C1 segment of cervical spinal cord (tissue), 14 donors: ENCODE measurements around the gene SLC35F3.
A peak's percentile ranks its signal among the peaks of the same experiment; 100 is the strongest.

Source experiments
- DNase-seq, 14 donors: peaks; one replicate each; lab custom pipeline; 2025; lab: John Stamatoyannopoulos, UW

The SLC35F3 gene

DNA sequence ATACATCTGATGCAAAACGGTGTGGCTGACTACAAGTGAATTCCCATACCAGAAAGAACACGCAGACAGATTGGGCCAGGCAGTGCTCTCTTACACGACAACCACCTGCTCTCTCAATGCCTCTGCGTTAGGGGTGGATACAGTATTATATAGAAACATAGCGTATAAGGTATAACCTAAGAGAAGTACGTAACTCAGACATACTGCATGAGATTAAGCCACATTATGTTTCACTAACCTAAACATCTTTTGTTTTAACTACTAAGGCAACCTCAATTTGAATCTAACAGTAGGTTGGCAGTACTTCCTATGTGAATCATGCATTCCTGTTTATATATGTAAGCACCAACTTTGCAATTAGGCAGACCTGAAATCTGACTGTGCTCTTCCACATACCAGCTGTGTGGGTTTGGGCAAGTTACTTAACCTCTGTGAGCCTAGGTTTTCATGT lies 410.6 kb downstream of the SLC35F3 start:
- no peak for DNase-seq

DNA sequence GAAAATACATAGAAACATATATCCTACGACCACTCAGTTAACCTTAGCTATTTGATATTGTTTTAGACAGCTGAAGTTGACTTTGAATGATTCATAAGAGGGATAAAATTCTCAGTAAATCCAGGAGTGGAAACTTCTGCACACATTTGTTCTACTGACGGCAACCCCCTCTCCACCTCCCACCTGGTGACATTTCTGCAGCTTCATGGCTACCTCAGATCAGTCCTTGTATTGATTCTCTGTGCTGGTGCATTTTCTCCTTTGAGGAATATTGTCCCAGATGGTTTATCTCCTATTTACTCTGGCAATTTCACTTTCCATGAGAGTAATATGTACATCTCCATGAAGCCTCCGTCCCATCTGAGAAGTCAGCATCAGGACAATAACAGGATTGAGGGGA lies 411.1 kb downstream of the SLC35F3 start:
- DNase-seq: no peak

DNA sequence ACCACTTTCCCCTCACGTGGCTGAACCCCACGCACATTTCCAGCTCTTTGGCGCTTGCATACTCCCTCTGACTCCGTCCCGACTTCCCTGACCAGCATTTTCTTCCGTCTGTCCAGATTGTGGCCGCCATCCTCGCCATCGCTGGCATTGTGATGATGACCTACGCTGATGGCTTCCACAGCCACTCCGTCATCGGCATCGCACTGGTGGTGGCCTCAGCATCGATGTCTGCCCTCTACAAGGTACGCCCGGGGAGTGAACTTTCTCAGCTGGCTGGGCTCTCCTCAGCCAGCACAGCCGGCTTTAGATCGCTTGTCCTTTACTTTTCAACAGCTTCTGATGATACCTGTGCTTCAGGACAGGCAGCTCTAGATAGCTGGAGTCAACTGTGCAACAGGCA lies 412.0 kb downstream of the SLC35F3 start:
- DNase-seq: no peak

DNA sequence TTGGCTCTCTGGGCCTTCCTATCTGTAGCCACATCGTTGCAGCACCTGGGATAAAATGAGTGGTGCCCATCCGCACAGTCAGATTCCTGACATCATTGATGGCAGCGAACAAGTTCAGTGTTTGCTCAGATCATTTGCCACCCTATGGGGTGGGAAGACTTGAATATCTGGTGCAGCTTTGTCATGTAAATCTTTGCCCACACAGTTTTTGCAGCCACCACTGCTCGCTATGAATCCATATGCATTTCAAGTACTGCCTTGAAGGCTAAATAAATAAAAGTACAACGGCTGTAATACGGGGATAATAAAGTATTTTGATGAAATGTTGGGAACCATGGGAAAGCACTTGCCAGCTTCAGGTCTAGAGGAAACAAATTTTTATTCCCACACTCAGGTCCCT lies 412.5 kb downstream of the SLC35F3 start:
- DNase-seq: no peak

DNA sequence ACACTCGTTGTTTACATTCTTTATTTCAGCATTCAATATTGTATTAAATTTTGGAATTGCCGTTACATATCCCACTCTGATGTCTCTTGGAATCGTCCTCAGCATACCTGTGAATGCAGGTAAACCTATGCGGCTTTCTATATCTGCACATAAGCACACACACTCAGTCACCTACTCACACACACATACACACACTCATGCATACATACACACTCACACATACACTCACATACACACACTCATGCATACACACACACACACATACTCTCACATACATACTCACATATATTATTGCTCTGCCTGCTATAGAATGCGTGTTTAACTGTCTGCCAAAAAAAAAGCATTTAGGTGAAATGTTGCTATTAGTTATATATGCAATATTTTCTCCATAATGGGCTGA lies 415.6 kb downstream of the SLC35F3 start:
- no peak for DNase-seq

DNA sequence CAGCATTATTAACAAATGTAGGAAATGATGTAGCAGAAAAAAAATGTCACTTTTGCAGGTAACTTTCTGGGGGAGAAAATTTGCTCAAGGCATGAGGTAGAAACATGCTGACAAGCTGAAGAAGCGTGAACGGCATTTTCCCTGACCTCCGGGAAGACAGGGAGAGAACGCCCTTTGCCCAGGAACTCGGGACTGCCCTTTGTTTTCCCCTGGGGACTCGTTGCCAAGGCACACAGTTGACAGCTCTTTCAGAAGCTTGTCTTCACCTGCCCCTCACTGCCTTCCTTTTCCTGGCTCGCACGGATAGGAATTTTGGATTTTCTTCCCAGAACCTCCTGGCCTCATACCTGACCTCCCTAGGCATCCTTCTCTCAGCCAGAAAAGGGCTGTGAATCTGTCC lies 416.1 kb downstream of the SLC35F3 start:
- DNase-seq: no peak

DNA sequence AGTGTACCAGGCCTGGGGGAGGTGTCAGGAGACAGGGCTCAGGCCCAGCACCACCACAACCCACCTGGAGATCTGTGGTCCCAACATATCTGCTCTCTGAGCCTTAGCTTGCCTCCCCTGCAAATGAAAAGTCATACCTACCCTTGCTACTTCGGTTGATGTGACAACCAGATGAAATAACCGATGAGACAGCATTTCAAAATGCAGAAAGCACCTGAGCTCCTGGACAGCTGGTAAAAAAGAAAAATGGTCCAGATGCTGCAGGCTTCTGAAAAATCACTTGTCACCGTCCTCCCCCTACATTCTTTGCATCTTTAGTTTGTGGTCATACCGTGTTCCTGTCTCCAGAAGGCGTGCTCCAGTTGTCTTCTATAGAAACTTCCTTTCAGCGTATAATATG lies 416.8 kb downstream of the SLC35F3 start:
- no peak for DNase-seq

DNA sequence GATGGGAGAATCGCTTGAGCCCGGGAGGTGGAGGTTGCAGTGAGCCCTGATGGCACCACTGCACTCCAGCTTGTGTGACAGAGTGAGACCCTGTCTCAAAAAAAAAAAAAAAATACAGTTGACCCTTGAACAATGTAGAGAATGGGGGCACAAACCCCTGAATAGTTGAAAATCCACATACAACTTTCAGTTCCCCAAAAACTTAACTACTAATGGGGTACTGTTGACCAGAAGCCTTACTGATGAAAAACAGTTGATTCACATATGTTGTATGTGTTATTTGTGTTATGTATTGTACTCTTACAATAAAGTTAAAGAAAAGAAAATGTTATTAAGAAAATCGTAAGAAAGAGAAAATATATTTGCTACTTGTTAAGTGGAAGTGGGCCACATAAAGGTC lies 417.6 kb downstream of the SLC35F3 start:
- DNase-seq: no peak

DNA sequence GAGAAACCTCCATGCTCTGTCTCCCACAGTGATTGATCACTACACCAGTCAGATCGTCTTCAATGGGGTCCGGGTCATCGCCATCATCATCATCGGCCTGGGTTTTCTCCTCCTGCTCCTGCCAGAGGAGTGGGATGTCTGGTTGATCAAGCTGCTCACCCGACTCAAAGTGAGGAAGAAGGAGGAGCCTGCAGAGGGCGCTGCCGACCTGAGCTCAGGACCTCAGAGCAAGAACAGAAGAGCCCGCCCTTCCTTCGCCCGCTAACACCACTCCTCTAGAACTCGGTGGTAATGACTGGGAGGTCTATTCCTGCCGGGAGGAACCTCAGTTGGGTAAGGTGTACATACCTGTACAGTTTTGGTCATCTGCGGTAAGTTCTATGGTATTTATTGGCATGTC lies 418.5 kb downstream of the SLC35F3 start:
- no peak for DNase-seq

DNA sequence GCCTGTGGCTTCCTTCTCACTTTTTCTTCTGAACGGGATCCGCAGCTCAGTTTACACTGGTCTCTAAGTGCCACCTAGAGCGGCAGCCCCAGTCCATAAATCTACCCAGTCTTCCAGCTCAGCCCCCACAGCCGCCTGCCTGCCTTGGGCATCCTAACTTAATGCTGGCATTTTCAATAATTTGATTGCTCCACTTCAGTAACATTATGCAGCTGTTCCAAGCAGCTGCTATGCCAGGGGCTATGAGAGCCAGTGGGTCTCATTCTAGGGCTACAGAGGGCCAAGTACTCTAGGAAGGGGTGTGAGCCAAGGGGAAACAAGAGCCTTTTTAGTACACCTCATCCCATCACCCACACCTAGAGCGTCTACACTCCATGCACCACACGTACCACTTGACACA lies 420.3 kb downstream of the SLC35F3 start:
- DNase-seq: no peak

DNA sequence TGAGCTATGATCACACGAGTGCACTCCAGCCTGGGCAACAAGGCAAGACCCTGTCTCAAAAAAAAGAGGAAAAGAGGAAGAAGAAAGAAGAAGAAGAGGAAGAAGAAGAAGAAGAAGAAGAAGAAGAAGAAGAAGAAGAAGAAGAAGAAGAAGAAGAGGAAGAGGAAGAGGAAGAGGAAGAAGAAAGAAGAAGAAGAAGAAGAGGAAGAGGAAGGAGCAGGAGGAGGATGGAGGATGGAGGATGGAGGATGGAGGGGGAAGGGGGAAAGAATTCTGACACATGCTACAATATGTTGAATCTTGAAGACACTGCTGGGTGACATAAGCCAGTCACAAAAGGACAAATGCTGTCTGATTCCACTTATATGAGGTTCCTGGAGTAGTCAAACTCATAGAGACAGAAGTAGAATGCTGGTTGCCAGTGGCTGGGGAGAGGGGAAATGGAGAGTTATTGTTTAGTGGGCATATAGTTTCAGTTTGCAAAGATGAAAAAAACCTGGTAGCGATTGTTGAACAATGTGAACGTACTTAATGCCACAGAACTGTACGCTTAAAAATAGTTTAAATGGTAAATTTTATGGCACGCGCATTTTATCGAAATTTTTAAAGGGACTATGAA lies 421.5 kb downstream of the SLC35F3 start:
- DNase-seq: no peak

DNA sequence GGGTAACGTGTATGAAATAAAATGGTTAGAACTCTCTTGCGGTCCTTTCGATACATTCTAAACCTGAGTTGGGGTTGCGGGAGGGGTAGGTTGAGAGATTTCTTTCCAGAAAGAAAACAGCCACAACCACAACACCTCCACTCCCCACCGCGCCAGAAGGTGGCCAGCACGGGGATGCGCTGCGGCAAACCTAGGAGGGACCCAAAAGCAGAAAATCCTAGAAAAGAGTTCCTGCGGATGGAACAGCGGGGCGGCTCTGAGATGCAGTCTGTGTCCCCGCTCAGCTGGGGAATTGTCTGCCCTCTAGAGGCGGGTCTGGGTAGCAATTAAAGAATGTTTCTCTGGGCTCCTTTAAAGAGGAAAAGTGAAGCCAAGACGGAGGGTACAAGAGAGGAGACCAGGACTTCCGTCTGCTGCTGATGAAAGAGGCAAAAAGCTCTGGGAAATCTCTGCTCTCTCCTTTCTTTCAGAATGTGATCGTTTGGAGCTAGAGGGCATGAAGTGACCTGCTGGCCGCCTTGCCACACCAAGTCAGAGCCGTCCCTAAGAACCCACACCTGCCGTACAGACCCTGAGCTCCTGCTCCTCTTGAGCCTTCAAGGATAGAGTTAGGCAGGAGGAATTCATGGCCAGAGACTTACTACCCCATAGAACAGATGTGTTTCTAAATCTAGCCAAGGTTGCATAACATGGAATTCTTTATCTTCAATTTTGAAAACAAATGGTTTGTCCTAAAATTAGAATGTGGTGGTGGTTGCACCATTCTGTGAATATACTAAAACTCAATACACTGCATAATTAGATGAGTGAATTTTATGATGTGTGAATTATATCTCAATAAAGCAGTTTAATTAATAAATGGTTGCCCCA lies 422.3 kb downstream of the SLC35F3 start:
- DNase-seq: peak in 7 of 14 donors; percentile 7 to 40 (median 20)

DNA sequence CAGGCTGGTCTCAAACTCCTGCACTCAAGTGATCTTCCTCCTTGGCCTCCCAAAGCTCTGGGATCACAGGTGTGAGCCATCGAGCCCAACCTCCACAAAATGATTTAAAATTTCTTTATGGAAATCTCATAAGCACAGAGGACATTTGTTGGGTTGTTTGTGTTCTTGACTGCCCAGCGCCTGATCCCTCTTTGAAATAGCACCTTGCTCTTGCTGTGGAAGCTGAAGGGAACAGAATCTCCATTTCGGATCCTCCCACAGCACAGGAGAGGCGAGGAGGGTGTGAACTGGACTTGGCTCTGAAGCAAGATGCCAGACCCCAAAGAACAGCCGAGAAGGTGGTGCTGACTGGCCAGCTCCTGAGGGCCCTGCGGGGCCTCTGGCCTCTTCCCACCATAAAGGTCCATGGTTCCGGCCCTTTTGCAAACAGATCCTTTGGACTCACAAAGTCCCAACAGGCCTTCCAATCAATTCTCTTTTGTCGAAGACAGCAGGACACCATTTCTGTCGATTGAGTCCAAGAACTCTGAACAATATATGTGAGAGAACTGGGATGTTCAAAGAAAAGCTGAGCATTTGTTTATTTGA lies 423.2 kb downstream of the SLC35F3 start:
- DNase-seq: no peak

DNA sequence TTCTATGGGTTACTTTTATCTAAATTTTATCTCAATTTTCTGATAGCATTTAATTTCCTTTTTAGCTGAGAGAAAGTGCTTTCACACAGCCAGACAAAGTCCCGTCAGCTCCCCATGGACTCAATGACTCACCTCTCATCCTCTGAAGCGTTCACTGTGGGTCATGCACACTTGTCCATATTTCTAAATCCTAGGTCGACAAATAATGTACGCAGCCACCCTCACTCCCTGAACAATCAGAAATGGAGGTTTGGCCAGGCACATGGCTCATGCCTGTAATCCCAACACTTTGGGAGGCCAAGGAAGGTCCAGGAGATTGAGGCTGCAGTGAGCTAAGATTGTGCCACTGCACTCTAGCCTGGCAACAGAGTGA lies 426.4 kb downstream of the SLC35F3 start:
- no peak for DNase-seq

DNA sequence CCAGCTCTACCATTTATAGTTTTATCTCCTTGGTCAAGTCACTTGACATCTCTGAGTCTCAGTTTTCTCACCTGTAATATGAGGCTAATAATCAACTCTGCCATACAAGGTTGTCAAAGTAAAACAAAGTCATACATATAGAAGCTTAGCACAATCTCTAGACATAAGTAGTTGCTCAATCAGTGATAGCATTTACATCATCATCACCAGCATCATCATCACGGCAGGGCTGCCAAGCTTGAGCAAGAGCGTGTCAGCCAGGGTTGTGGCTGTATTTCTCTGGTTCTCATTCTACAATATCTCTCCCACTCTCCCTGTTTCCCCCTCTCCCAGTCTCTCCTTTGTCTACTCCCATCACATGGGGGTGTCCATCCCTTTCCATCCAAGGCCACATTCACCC lies 427.0 kb downstream of the SLC35F3 start:
- no peak for DNase-seq

DNA sequence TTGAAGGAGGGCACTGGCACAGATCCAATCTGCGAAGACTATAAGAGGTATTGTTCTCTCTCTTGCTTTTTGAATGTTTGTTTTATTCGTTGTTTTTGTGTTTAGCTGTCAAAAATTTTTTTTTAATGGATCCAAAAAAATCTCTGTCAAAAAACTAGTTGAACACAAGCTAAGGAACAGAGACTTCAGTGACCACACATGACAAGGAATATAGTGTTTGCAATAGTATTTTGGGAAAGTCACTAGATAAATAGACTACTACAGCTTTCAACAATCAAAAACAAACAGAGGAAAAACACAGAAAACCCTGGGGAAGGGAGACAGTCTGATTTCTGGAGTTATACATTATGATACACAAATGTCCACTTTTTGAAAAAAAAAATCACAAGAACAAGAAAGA lies 431.9 kb downstream of the SLC35F3 start:
- DNase-seq: no peak

DNA sequence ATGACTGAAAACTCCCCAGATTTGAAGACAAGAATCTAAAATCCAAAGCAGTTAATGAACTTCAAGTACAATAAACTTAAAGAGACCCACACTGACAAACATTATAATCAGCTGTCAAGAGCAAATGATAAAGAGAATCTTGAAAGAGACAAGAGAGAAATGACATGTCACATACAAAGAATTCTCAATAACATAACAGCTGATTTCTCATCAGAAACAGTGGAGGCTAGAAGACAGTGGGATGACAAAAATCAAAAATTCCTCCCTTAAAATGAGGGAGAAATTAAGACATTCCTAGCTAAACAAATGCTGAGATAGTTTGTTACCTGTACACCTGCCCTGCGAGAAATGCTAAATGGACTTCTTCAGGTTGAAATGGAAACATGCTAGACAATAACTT lies 432.8 kb downstream of the SLC35F3 start:
- no peak for DNase-seq

DNA sequence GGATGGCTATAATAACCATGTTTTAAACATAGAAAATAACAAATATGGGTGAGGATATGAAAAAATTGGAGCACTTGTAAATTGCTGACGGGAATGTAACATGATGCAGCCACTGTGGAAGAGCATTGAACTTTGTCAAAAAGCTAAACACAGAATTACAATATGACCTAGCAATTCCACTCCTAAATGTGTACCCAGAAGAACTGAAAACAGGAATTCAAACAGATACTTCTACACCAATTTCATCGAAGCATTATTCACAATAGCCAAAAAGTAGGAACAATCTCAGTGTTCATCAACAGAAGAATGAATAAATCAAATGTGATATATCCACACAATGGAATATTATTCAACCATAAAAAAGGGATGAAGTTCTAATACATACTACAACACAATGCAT lies 436.1 kb downstream of the SLC35F3 start:
- no peak for DNase-seq

DNA sequence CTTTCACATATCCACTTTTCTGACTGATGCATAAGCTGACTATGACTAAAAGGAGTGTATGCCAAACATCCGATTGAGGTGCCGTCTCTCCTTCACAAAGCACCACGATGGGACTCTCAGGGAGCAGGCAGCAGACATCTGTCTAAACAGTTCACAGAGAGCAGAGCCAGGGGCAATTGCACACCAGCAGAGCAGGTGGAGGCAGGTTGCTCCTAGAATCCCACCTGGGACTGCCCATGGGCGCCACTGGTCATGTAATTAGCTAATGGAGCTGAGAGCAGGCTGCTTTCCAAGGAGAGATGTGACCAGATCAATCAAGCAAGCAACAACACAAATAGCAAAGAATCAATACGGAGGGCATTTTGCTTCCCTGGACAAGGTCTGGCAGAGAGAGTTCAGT lies 438.3 kb downstream of the SLC35F3 start:
- DNase-seq: no peak

DNA sequence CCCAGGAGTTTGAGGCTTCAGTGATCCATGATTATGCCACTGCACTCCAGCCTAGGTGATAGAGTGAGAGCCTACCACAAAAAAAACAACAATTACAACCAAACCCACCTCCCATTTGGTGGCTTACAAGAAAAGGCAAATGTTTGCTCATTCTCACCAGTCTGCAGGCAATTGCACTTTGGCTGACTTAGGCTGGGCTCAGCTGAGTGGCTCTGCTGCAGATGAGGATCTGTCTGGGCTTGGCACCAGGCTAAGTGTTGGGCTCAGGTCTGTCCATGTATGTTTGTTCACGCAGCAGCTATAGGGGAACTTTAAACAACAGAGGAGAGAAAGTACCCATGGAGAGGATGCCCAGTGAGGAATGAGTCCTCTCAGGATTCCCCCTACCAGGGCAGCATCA lies 440.8 kb downstream of the SLC35F3 start:
- DNase-seq: no peak

DNA sequence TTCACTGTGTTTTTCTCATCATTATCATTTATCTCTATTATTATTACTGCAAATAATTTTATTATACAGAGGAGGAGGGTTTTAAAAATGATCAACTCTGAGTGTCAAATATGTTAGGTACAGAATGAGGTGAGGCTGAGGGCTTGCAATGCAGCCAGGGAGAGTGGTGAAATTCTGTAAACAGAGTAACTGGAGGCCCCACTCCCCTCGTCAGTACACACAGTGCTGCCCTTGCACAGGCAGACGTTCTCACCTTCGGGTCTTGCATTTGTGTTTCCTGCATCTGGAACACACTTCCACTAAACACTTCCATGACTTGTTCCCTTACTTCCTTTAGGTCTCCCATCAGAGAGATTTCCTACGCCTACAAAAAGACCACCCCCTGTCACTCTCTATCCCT lies 444.5 kb downstream of the SLC35F3 start:
- no peak for DNase-seq

DNA sequence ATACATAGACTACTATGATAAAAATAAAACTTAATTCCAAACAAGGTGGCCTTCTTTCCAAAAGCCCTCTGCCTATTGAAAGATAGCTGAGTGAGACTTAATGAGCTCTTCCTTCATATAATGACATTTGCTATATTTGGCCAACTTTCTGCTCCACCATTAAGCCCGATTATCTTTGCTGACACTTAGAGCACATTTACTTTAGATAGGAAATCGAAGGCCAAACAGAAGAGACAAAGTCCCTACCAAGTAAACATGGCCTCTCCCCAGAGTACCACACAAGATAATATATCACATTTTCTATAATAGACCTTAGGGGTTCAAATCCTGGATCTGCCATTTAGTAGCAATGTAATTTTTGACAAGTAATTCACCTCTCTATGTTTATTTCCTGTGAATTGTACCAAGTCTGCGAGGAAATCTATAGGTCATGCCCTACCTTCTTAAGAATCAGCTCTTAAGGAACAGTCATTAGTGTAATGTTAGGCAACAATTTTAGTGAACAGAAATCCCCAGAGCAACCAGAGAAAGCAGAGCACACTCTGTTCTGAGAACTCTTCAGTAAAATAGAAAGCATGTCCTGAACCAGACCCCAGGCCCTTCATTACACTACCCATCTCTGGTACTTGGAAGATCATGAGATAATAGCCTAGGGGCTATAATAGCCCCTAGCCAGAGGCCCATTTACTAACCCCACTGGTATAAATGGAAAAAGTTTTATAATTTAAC lies 451.5 kb downstream of the SLC35F3 start:
- no peak for DNase-seq
